ENCODE data around the gene PPID. TPM values are rescaled to one million over a fixed set of nuclear protein-coding genes. Genes with fewer than 3 reads are reported as not detected.

PPID gene
- total and polyA plus RNA-seq, 2 of the 4 experiments (the other 2 are of a cell fraction), result 11.8 to 21.1 TPM

GRCh38 chr4:158710814-158711213, 12.4 kb downstream of the PPID start:
- no peak overlapping the region for H3K56ac ChIP-seq (ENCODE audit: extremely low read depth, insufficient read depth, low read length)
- no peak overlapping the region for H4K91ac ChIP-seq (ENCODE audit: insufficient read depth, low read depth, low read length)
- H3K23ac ChIP-seq (ENCODE audit: low read depth, low read length), result no peak overlapping the region
- no TSS peak for BruUV-seq (replicated peaks)
- TF ChIP-seq MAZ (IDR thresholded peaks at IDR 0.05; ENCODE audit: borderline replicate concordance, low read depth, low read length), result no peak
- TF ChIP-seq, protein P1, sequence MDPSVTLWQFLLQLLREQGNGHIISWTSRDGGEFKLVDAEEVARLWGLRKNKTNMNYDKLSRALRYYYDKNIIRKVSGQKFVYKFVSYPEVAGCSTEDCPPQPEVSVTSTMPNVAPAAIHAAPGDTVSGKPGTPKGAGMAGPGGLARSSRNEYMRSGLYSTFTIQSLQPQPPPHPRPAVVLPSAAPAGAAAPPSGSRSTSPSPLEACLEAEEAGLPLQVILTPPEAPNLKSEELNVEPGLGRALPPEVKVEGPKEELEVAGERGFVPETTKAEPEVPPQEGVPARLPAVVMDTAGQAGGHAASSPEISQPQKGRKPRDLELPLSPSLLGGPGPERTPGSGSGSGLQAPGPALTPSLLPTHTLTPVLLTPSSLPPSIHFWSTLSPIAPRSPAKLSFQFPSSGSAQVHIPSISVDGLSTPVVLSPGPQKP (IDR thresholded peaks at IDR 0.05; ENCODE audit: borderline replicate concordance, low read depth, low read length), result no peak
- no peak for TF ChIP-seq MAFK (IDR thresholded peaks at IDR 0.05; ENCODE audit: low read depth, low read length)
- peak; percentile 42; the same call in 1 of the 2 replicates for TF ChIP-seq RAD21 (IDR thresholded peaks at IDR 0.05; ENCODE audit: low read length)
- TF ChIP-seq RFX5 (IDR thresholded peaks at IDR 0.05; ENCODE audit: low read depth, low read length), result no peak
- TF ChIP-seq NFE2L2 (IDR thresholded peaks at IDR 0.05; ENCODE audit: low read depth, low read length), result no peak
- no peak for TF ChIP-seq RCOR1 (IDR thresholded peaks at IDR 0.05; ENCODE audit: insufficient replicate concordance, low read length)
- TF ChIP-seq MXI1 (IDR thresholded peaks at IDR 0.05; ENCODE audit: borderline replicate concordance, low read depth, low read length), result no peak
- TF ChIP-seq CHD1 (IDR thresholded peaks at IDR 0.05; ENCODE audit: low read depth, low read length), result no peak
- TF ChIP-seq, protein P2, sequence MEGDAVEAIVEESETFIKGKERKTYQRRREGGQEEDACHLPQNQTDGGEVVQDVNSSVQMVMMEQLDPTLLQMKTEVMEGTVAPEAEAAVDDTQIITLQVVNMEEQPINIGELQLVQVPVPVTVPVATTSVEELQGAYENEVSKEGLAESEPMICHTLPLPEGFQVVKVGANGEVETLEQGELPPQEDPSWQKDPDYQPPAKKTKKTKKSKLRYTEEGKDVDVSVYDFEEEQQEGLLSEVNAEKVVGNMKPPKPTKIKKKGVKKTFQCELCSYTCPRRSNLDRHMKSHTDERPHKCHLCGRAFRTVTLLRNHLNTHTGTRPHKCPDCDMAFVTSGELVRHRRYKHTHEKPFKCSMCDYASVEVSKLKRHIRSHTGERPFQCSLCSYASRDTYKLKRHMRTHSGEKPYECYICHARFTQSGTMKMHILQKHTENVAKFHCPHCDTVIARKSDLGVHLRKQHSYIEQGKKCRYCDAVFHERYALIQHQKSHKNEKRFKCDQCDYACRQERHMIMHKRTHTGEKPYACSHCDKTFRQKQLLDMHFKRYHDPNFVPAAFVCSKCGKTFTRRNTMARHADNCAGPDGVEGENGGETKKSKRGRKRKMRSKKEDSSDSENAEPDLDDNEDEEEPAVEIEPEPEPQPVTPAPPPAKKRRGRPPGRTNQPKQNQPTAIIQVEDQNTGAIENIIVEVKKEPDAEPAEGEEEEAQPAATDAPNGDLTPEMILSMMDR (conservative IDR thresholded peaks at IDR 0.05; ENCODE audit: low read depth, low read length), result peak; percentile 43
- TF ChIP-seq POLR2A (IDR thresholded peaks at IDR 0.05; ENCODE audit: low read depth, low read length), result no peak
- TF ChIP-seq CEBPB (IDR thresholded peaks at IDR 0.05; ENCODE audit: low read depth, low read length), result no peak
- no peak for TF ChIP-seq FOS (IDR thresholded peaks at IDR 0.05; ENCODE audit: low read depth, low read length)
- TF ChIP-seq SMC3 (IDR thresholded peaks at IDR 0.05; ENCODE audit: low read depth, low read length), result peak; percentile 30; the same call in 1 of the 2 replicates
- TF ChIP-seq USF2 (IDR thresholded peaks at IDR 0.05; ENCODE audit: low read depth, low read length), result no peak
- TF ChIP-seq BHLHE40 (IDR thresholded peaks at IDR 0.05; ENCODE audit: low read depth, low read length), result no peak
- POLR2A ChIA-PET (ENCODE audit: unreplicated experiment), result no interaction called here
- no peak overlapping the region for H2BK5ac ChIP-seq (ENCODE audit: low read depth, low read length, poor library complexity, severe bottlenecking)
- in situ Hi-C loops (cut with MboI; ENCODE audit: low sequenced_read_pairs) (no loop called here), dilution Hi-C loops (cut with HindIII; ENCODE audit: low sequenced_read_pairs, unreplicated experiment) (no loop called here), intact Hi-C loops (cut with micrococcal nuclease) (no loop called here)
- no peak overlapping the region for H2AFZ ChIP-seq (replicated peaks; ENCODE audit: low read length, poor library complexity)
- H3K4me3 ChIP-seq (ENCODE audit: insufficient read depth, low read depth, low read length), result no peak overlapping the region
- CTCF ChIA-PET, result interaction anchor here (0.6 to 1.2 kb wide), 5 partner anchors 13 to 142 kb away, joined by 3 to 7 read pairs (median 3); no protein-coding TSS in a partner anchor
- H3K4me1 ChIP-seq (ENCODE audit: control insufficient read depth, insufficient read depth, low read length), result no peaks in the 10 kb centered on the region
- no peak overlapping the region for H2BK120ac ChIP-seq (ENCODE audit: low read depth, low read length)
- no peak overlapping the region for H2BK20ac ChIP-seq (ENCODE audit: low read depth, low read length)
- no peak overlapping the region for H4K5ac ChIP-seq (ENCODE audit: low read depth, low read length)
- no peak overlapping the region for H2AK5ac ChIP-seq (ENCODE audit: low read depth, low read length)
- ATAC-seq (ENCODE audit: low read depth), result no peak; the same call in 1 of the 2 replicates
- no CpG with 5 or more reads among the region's 1 CpG for WGBS, 2 experiments (ENCODE audit: extremely low coverage in 2 of 2, insufficient read length in 1 of 2)
- no peak overlapping the region for H3K18ac ChIP-seq (ENCODE audit: low read depth, low read length)
- no peak overlapping the region for H3K4me2 ChIP-seq (ENCODE audit: low read depth, low read length)
- H3K9me3 ChIP-seq (ENCODE audit: control insufficient read depth, insufficient read depth, low read length), result no peaks in the 10 kb centered on the region
- no peak overlapping the region for H3K14ac ChIP-seq (replicated peaks; ENCODE audit: low read depth, low read length)
- H3K27ac ChIP-seq (ENCODE audit: insufficient read depth, low read length), result no peak overlapping the region
- peak; percentile 8 for DNase-seq
- H4K20me1 ChIP-seq (ENCODE audit: insufficient read depth, low read length), result no peaks in the 10 kb centered on the region
- H2AK9ac ChIP-seq (replicated peaks; ENCODE audit: low read depth, low read length, poor library complexity), result no peak overlapping the region
- H3K79me1 ChIP-seq (ENCODE audit: low read depth in 1 of 2, low read length in 2 of 2), result no peaks in the 10 kb centered on the region
- peaks cover 3% of the 10 kb centered on the region; the same call in 1 of the 2 replicates for H3K9me1 ChIP-seq (ENCODE audit: insufficient read depth, low read length)
- H4K8ac ChIP-seq (ENCODE audit: low read depth in 2 of 2, low read length in 2 of 2), result no peak overlapping the region
- H3K4ac ChIP-seq (ENCODE audit: low read depth, low read length), result no peak overlapping the region
- peaks cover 30% of the 10 kb centered on the region for H3K36me3 ChIP-seq (ENCODE audit: control insufficient read depth, insufficient read depth, low read length)
- no peak overlapping the region for H3K9ac ChIP-seq (ENCODE audit: low read depth, low read length)
- no peak overlapping the region for H2BK15ac ChIP-seq (ENCODE audit: low read depth, low read length)
- H3K27me3 ChIP-seq (ENCODE audit: control insufficient read depth, insufficient read depth, low read length), result no peaks in the 10 kb centered on the region

Data from IMR-90 (cell line).